Brain pericyte (primary cell): ENCODE data around the gene RBP5.
"Not testable (repeated sequence)": the region's sequence is repeated elsewhere in the genome, so short reads cannot be mapped to it uniquely, and the experiment has no call there.

Experiments
- DNase-seq: peaks from one replicate; pipeline ENCODE4 v3.0.0-alpha.2; 2012; ENCODE audit warnings: low read depth, low spot score

RBP5 gene

GRCh38 chr12:7123806-7124522, 4.7 kb downstream of the RBP5 start:
- no peak for DNase-seq

DNA sequence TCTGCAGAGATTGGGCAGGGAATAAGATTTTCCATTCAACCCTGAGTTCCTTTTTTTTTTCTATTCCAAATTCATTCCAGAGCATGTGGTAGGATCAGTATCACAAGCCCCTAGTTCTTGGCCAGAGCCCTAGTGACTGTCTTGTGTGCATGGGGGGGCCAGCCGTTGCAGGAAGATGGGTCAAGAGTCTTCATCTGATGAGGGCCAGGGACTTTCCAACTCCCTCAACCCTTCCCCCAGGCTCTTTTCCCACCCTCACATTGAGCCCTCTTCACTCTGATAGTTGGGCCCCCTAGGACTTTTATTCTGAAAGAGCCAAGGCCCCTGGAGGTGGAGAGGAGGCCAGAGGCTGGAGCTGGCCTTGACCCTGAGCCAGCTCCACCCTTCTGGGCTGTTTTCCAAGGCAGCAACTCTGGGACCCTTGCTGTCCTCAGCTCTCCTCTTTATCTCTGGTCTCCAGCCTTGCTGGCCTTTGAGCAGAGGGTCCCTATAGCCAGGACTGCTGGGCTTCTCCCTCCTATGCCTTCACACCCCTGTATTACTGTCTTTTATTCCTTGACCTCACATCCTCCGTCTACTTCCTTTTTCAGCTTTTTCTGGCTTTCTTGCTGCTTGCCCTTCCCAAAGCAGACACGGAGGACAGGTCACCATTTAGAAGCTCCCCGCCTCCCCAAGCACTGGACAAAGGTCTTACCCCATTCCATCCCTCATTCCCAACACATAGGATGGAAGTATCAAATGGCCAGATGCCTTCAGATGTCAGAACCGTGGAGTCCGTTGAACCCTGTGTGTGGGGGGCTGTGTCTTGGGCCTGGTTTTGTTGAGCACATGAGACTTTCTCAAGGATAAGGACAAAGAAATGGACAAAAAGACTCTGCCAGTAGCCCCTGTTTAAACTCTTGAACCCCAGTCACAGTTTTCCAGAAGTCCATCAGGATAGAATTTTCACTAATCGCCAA, 5.6 kb downstream of the RBP5 start:
- DNase-seq, result no peak

DNA sequence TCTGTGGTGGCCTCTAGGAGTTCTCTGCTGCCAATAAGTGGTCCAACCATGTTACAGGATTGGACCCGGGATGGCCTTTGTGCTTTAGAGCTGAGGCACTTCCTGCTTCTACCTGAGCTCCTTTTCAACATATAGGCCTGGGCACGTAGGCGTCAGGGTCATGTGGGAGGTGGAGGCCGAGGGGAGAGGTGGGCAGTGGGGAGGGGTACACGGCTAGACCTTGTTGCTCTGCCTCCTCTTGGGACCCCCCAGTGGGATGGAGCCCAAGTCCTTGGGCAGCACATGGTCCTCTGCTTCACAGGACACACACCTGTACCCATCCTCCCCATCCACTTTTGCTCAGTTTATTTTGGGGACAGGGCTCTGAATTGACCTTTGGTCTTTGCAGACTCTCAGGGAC, 7.4 kb downstream of the RBP5 start:
- no peak for DNase-seq

DNA sequence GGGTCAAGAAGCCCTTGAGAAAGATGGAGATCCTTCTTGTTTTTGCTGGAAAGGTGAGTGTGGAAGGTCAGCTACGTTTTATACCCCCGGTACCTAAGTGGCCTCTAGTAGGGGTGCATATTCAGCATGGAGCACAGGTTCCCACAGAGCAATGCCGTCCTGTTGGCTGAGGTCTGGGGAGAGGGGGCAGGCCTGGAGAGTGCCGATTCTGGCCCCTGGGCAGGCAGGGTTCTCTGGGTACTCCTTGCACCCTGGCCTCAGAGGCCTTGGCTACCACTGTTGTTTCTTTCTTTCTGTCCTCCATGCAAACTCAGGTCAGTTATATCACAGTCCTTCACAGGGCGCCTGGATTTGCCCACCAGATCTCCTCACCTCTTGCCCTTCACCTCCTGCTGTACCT, 8.5 kb downstream of the RBP5 start:
- no peak for DNase-seq

DNA sequence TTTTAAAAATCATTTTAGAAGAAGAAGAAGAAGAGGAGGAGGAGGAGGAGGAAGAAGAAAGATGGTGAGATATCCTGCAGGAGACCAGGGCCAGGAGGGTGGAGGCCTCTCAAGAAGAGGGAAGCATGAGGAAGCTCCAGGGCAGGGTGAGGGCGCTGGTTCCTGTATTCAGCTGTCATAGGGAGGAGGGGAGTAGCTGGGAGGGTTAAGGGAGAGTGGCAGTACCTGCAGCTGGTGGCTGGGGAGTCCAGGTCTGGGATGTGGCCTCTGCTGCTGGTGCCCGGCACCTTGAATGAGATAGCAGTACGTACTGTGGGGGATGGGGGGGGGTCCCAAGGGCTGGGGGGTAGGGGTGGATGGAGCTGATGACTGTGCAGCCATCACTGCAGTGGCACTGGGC, 9.8 kb downstream of the RBP5 start:
- no peak for DNase-seq

DNA sequence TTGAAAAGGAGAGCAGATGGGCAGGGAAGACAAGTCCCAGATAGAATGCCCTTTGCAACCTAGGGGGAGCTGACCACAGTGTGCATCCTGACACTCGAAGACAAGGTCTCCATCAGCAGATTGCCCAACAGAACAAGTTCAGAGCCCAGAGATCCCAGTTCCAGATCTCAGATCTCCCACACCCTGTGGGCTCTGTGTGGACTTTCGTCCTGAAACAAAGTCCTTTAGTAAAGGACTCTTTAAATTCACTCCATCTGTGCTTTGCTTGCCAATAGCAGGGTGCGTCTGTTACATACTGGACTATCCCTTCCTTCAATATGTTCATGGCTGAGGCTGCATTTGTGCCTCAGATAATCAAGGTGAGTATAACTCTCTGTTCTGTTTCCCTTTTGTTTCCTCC, 11.0 kb downstream of the RBP5 start:
- DNase-seq, result no peak

- DNase-seq, result no peak
These were observed 11.8 kb downstream of the RBP5 start for GRCh38 chr12:7116916-7117315.

GRCh38 chr12:7116196-7116595, 12.5 kb downstream of the RBP5 start:
- DNase-seq, result no peak

DNA sequence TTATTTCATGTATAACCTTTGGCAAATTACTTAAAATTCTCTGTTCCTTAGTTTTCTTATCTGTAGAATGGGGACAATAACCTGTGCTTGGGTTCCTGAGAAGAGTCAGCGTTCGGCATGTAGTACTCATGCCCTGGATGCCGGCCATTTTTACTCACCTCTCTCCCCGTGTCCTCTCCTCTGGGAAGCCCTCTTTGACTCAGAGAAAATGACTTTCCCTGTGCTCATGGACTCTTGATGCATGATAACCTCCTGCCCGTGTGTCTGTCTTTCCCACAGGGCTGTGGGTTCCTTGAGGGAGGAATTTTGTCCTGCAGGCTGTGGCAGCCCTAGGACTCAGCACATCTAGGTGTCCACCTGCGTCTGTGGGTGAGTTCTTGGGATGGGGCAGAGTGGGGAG, 13.8 kb downstream of the RBP5 start:
- no peak for DNase-seq

GRCh38 chr12:7114008-7114407, 14.7 kb downstream of the RBP5 start:
- DNase-seq, result no peak

DNA sequence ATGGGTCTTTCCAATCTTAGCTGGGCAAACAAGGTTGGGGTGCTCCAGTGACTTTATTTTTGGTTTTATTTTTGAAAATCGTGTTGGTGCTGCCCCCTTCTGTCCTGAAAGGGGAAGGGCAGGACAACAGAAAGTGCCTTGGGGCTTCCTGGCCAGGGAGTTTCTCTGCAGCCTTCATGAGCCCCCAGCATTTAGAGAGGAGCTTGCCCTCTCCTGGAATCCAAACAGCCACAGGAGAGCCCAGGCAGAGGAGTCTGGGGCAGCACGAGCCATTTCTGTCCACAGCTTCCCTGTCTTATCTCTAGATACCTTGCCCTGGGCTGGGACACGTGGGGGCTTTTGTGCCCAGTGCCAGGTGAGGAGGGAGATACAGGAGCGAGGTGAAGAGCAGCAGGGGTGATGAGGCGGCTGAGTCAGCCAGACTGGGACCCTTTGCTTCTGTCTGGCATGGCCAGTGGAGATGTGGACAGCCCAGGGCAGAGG, 15.3 kb downstream of the RBP5 start:
- no peak for DNase-seq

DNA sequence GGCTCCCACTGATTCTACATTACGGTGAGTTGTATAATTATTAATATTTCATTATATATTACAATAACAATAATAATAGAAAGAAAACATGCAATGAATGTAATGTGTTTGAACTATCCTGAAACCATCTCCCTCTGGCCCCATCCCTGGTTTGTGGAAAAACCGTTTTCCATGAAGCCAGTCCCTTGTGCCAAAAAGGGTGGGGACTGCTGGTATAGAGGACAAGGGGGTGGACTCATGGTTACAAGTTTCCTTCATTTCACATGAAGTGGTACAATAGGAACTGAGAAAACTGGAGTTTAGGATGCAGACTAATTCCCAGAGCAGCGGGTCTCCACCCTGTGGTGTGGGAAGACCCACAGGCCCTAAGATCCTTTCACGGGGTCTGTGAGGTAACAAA, 16.6 kb downstream of the RBP5 start:
- DNase-seq, result no peak

DNA sequence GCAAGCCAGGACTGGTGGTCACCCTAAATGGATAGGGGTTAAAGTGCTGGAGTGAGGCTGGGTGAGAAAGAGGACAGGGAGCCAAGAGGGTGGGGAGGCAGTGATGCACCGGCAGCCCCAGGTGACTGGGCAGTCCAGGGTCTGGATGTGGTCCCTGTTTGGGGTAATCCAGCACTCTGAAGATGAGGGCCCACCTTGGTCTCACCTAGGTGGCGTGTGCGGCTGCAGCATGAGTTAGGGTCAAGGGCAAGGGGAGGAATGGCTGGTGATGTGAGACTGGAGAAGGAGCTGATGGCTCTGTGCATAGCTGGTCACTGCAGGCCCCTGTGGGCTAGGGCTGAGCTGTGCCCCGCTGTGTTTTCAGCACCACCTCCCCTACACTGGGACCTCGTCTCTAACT, 18.0 kb downstream of the RBP5 start:
- DNase-seq, result no peak

DNA sequence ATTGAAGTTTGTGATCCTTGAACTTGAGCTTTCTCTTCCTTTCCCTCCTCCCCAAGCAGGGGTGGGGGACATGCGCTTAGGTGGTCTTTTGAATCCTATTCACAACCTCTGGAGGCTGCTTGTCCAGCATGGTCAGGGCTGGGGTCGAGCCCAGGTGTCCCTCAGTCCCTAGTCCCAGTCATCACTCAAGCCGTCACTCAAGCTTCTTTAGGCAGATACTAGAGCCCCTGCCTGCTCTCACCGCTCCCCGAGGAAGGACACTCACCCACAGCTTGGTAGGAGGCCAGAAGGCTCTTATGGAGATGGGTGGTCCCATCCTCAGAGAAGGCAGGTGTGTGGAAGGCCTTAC, 19.1 kb downstream of the RBP5 start:
- DNase-seq, result no peak

DNA sequence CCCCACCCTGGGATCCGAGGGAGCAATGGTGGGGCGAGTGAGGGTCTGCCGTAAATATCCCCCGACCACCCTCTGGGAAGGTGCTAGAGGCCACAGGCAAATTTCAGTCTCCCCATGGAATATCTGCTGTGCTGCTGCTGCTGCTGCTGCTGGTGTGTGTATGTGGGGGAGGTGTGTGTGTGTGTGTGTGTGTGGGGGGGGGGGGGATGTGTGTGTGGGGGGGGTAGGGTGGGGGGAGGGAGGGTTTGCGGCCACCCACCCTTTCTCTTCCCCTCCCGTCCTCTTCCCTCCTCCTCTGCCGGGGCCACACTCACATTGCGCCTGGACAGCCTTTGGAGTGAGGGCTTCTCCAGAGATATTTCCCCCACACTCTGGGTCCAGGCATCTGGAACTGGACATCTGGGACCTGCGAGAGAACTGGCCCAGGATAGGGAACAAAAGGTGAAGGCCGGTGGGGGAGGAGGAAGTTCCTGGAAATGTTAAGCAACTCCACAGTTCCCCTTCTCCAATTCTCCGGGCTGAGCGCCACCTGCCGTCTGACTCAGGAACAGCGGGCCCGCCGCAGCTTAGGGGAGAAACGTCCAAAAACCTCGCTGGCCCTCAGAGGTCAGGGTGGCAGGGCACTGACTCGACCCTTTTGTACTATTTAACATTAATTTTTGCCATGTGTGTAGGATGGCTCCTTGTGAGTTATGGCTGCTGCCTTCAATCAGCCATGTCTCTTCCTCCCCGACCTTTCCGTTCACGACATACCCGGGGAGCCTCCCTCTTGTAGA, 19.7 kb downstream of the RBP5 start, which contains the start of gene C1RL:
TSS of gene C1RL (minus strand) at position 419 of the 776 bp plus-strand sequence. CDS start at position 385, 34 bp downstream.
- DNase-seq, result peak; percentile 55

GRCh38 chr12:7108003-7108795, 20.5 kb downstream of the RBP5 start:
- DNase-seq, result no peak

DNA sequence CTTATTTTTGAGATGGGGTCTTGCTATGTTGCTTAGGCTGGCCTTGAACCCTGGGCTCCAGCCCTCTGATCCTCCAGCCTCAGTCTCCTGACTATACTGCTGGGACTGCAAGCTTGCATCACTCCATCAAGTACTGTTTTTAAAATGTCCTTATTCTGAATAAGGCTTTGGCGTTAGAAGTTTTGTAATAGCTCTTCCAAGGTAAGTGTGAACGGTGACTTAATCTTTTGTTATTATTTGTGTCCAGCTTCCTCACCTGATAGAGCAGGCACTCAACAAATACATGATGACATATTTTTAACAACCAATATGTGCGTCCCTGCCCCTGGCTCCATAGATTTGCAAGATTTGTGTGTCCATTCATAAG, 21.1 kb downstream of the RBP5 start:
- no peak for DNase-seq

- not testable (repeated sequence) for DNase-seq
These were observed 21.5 kb downstream of the RBP5 start for GRCh38 chr12:7107181-7107580.

DNA sequence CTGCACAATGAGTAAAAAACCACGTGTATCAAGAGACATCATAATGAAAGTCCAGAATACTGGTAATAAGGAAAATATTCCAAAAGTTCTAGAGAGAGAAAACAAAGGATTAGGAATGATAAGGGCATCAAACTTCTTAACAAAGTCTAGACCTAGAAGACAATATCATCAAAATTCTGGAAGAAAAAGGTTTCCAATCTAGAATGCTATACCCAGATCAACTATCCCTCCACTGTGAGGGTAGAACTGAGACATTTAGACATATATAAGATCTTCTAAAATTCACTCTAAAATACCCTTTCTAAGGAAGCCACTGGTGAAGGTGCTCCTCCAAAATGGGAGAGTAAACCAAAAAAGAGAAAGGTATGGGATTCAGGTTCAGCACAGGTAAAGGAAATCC, 22.6 kb downstream of the RBP5 start:
- DNase-seq, result no peak

DNA sequence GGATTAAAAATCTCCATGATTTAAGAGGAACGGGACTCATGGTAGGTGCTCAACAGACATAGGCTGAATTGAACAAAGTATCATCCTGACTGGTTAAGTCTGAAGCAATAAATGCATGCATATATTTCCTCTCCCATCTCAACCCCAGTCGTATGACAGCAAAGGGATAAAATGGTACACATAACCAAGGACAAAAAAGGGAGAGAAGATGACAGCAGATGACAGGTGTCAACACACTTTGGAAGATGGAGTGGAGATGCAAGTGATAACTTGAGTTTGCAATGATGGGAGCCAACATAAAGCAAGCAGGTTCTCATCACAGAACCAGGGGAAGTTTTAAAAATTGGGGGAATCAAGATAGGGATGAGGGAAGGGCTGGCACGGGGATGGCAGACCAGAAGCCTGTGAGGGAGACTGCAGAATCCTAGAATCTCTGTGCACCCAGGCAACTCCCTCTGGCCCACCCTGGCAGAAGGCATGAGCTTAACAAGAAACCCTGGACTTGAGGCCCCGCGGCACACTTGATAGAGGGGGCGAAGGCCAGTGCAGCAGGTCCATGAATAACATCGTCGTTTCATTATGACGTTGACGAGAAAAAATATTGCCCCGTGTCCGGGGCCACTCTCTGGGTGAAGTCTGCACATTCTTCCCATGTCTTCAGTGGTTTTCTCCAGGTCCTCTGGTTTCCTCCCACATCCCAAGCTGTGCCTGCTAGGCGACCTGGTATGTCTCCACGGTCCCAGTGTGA, 24.7 kb downstream of the RBP5 start:
- no peak for DNase-seq

- DNase-seq, result no peak
These were observed 26.1 kb downstream of the RBP5 start for GRCh38 chr12:7102582-7102981.
